Liver (tissue), 9 donors: Measurements from ENCODE around the gene RCAN2. TPM values are rescaled to one million over a fixed set of nuclear protein-coding genes. Genes with fewer than 3 reads are reported as not detected.

Experiments used
- DNase-seq: peaks from one replicate; pipeline ENCODE4 v3.0.0-alpha.2; 2017; ENCODE audit warnings: low spot score
- H3K27ac ChIP-seq, 2 donors: one replicate each; pipeline ENCODE4 v1.7.0; 2013; ENCODE audit warnings: inconsistent platforms in 2 of 2, low read length in 2 of 2, control low read depth in 1 of 2, low read depth in 1 of 2, mild to moderate bottlenecking in 1 of 2
- H3K27me3 ChIP-seq, 4 donors: one replicate each; pipeline versions ENCODE4 v1.6.1 to v1.7.0; 2013; ENCODE audit warnings: low read length in 3 of 4, inconsistent platforms in 1 of 4, mild to moderate bottlenecking in 1 of 4, moderate library complexity in 1 of 4; ENCODE audit not compliant: control insufficient read depth in 4 of 4, insufficient read depth in 4 of 4
- H3K36me3 ChIP-seq, 4 donors: one replicate each; pipeline versions ENCODE4 v1.6.1 to v1.7.0; 2013; ENCODE audit warnings: low read length in 3 of 4, mild to moderate bottlenecking in 3 of 4, low read depth in 1 of 4, moderate library complexity in 1 of 4; ENCODE audit not compliant: control insufficient read depth in 4 of 4, insufficient read depth in 3 of 4
- H3K4me1 ChIP-seq, 4 donors: one replicate each; pipeline versions ENCODE4 v1.6.1 to v1.7.0; 2013; ENCODE audit warnings: low read length in 3 of 4, mild to moderate bottlenecking in 3 of 4, moderate library complexity in 1 of 4; ENCODE audit not compliant: control insufficient read depth in 4 of 4, insufficient read depth in 4 of 4
- H3K4me3 ChIP-seq, 3 donors: one replicate each; pipeline versions ENCODE4 v1.6.1 to v1.7.0; 2013; ENCODE audit warnings: low read length in 3 of 3, control low read depth in 1 of 3, low read depth in 1 of 3, mild to moderate bottlenecking in 1 of 3
- H3K9ac ChIP-seq, 2 donors: one replicate each; pipeline ENCODE4 v1.7.0; 2013; ENCODE audit warnings: low read length in 2 of 2, mild to moderate bottlenecking in 2 of 2, moderate library complexity in 2 of 2, control low read depth in 1 of 2, low read depth in 1 of 2
- H3K9me3 ChIP-seq, 4 donors: one replicate each; pipeline versions ENCODE4 v1.6.1 to v1.7.0; 2013; ENCODE audit warnings: low read length in 3 of 4; ENCODE audit not compliant: control insufficient read depth in 4 of 4
- CTCF ChIP-seq: fragments of 150-350 bp; IDR thresholded peaks from 2 replicates; pipeline ENCODE4 v1.5.1; 2017; ENCODE audit warnings: improper control_type of control experiment, low read depth, low read length; ENCODE audit not compliant: missing input control
- FOXA1 ChIP-seq: IDR thresholded peaks from 2 replicates; pipeline ENCODE4 v1.6.1; 2016; ENCODE audit warnings: antibody characterized with exemption
- FOXA2 ChIP-seq: IDR thresholded peaks from 2 replicates; pipeline ENCODE4 v1.6.1; 2016; ENCODE audit warnings: antibody characterized with exemption
- GABPA ChIP-seq, 2 donors: IDR thresholded peaks in 1 of 2; conservative IDR thresholded peaks in 1 of 2; 2 replicates each; pipeline ENCODE4 v1.6.1; 2016; ENCODE audit warnings: antibody characterized with exemption in 2 of 2, mild to moderate bottlenecking in 1 of 2, moderate library complexity in 1 of 2
- HNF4A ChIP-seq, 2 donors: conservative IDR thresholded peaks; 2 replicates each; pipeline ENCODE4 v1.6.1; 2016; ENCODE audit warnings: antibody characterized with exemption in 2 of 2, mild to moderate bottlenecking in 2 of 2
- HNF4G ChIP-seq: IDR thresholded peaks from 2 replicates; pipeline ENCODE4 v1.6.1; 2016; ENCODE audit warnings: antibody characterized with exemption
- JUND ChIP-seq, 2 donors: IDR thresholded peaks; 2 replicates each; pipeline ENCODE4 v1.6.1; 2016; ENCODE audit warnings: antibody characterized with exemption in 2 of 2
- NR2F2 ChIP-seq: IDR thresholded peaks from 2 replicates; pipeline ENCODE4 v1.6.1; 2016; ENCODE audit warnings: antibody characterized with exemption
- RAD21 ChIP-seq, 2 donors: IDR thresholded peaks; 2 replicates each; pipeline ENCODE4 v1.6.1; 2016; ENCODE audit warnings: antibody characterized with exemption in 2 of 2, mild to moderate bottlenecking in 2 of 2
- REST ChIP-seq: IDR thresholded peaks from 2 replicates; pipeline ENCODE4 v1.6.1; 2016; ENCODE audit warnings: antibody characterized with exemption, mild to moderate bottlenecking
- RXRA ChIP-seq, 2 donors: IDR thresholded peaks; 2 replicates each; pipeline ENCODE4 v1.6.1; 2017 to 2018; ENCODE audit warnings: antibody characterized with exemption in 2 of 2, mild to moderate bottlenecking in 1 of 2
- SP1 ChIP-seq: IDR thresholded peaks from 2 replicates; pipeline ENCODE4 v1.6.1; 2018; ENCODE audit warnings: antibody characterized with exemption, mild to moderate bottlenecking
- TAF1 ChIP-seq: conservative IDR thresholded peaks from 2 replicates; pipeline ENCODE4 v1.6.1; 2016; ENCODE audit warnings: antibody characterized with exemption, mild to moderate bottlenecking
- YY1 ChIP-seq: IDR thresholded peaks from 2 replicates; pipeline ENCODE4 v1.6.1; 2016; ENCODE audit warnings: antibody characterized with exemption, mild to moderate bottlenecking
- WGBS: extraction: QIAGEN DNeasy Blood & Tissue Kit; methylation state at CpG from one replicate; pipeline ENCODE4 v1.1.7; 2013; 5-methylcytosine and 5-hydroxymethylcytosine counted together
- polyA plus RNA-seq, 2 donors: library from polyadenylated mRNA; stranded (reverse) in 1 of 2; unstranded in 1 of 2; fragments of 200-250 nt in 1 of 2; fragments of >200 nt in 1 of 2; fragmentation: Nextera tagmentation in 1 of 2; extraction: Ambion mirVana in 1 of 2; gene quantifications; one replicate each; pipeline versions ENCODE4 v1.2.1 to v1.2.3, GENCODE V29; 2013 to 2015
- total RNA-seq, 2 donors: library from RNA; depleted of rRNA; stranded (reverse); fragments of >200 nt; gene quantifications; one replicate each; pipeline ENCODE4 v1.2.3, GENCODE V29; 2014
- TF ChIP-seq, protein P1 (sequence below): IDR thresholded peaks from 2 replicates; pipeline ENCODE4 v1.6.1; 2016; ENCODE audit warnings: antibody characterized with exemption
- TF ChIP-seq, protein P2 (sequence below): IDR thresholded peaks from 2 replicates; pipeline ENCODE4 v1.6.1; 2016; ENCODE audit warnings: antibody characterized with exemption
- TF ChIP-seq, protein P3 (sequence below): IDR thresholded peaks from 2 replicates; pipeline ENCODE4 v1.6.1; 2016; ENCODE audit warnings: antibody characterized with exemption
- donor health status: healthy.
- donor health status: healthy.
- donor health status: healthy.
- donor health status: healthy.
- donor health status: healthy.

Gene RCAN2
- total and polyA plus RNA-seq, 4 donors = 0.19 to 8.2 (median 2.4) TPM

- TF ChIP-seq FOXA2 = no peak
- no peak for TF ChIP-seq TAF1
- TF ChIP-seq, protein P1, sequence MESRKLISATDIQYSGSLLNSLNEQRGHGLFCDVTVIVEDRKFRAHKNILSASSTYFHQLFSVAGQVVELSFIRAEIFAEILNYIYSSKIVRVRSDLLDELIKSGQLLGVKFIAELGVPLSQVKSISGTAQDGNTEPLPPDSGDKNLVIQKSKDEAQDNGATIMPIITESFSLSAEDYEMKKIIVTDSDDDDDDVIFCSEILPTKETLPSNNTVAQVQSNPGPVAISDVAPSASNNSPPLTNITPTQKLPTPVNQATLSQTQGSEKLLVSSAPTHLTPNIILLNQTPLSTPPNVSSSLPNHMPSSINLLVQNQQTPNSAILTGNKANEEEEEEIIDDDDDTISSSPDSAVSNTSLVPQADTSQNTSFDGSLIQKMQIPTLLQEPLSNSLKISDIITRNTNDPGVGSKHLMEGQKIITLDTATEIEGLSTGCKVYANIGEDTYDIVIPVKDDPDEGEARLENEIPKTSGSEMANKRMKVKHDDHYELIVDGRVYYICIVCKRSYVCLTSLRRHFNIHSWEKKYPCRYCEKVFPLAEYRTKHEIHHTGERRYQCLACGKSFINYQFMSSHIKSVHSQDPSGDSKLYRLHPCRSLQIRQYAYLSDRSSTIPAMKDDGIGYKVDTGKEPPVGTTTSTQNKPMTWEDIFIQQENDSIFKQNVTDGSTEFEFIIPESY = no peak
- TF ChIP-seq, protein P2, sequence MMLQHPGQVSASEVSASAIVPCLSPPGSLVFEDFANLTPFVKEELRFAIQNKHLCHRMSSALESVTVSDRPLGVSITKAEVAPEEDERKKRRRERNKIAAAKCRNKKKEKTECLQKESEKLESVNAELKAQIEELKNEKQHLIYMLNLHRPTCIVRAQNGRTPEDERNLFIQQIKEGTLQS = no peak
- TF ChIP-seq SP1 = no peak
- no peak for TF ChIP-seq NR2F2
- TF ChIP-seq REST = no peak
- TF ChIP-seq GABPA (IDR thresholded peaks at IDR 0.05 in 1 of 2, conservative IDR thresholded peaks at IDR 0.05 in 1 of 2) = no peak
- TF ChIP-seq RXRA (IDR thresholded peaks at IDR 0.05) = no peak
- TF ChIP-seq, protein P3, sequence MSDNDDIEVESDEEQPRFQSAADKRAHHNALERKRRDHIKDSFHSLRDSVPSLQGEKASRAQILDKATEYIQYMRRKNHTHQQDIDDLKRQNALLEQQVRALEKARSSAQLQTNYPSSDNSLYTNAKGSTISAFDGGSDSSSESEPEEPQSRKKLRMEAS = no peak
- TF ChIP-seq YY1 = no peak
- TF ChIP-seq FOXA1 = no peak
- no peak for TF ChIP-seq CTCF
- TF ChIP-seq HNF4G = no peak
- no peak for DNase-seq
- no peaks in the 10 kb centered on the region for H3K27me3 ChIP-seq
- H3K4me1 ChIP-seq = no peaks in the 10 kb centered on the region
- no peak overlapping the region for H3K9ac ChIP-seq
- no peak overlapping the region for H3K27ac ChIP-seq
- no peaks in the 10 kb centered on the region for H3K36me3 ChIP-seq
- no peak overlapping the region for H3K4me3 ChIP-seq
- WGBS = 94% methylated on average over 1 of the region's 1 CpG
- H3K9me3 ChIP-seq = no peaks in the 10 kb centered on the region
Observed at GRCh38 chr6:46254331-46254730, 236.9 kb downstream of the RCAN2 start.

DNA sequence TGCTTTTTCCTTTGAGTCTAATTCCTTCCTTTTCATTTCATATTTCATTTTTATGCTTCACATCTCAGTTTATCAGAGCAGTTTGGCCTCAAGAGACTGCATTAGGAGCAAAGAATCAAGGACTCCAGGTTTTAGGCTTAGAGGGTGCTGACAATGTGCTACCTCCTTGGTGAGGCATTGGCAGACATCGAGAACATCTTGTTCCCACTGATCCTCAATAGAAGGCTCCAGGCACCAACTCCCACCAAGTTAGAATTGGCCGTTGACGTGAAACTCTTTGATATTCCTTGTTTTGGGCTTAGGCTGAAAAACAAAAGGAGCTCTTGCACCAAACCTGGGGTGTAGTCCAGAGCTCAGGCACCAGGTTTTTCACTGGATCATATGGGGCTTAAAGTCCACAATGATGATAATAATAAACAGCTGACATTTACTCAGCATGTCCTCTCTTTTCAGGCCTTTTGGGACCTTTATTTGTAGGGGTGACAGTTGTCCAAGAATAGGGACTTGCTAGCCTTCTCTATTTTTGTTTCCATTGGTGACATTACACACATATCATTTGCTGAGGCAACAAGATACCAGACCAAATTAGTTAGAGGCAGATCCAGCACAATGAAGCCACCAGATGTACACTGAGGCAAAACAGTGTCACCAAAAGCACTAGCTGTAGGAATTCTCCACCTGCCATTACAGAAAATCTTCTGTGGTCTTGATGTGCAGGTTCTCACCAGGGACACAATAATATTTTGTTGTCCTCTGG lies 239.5 kb downstream of the RCAN2 start:
- Histone ChIP-seq H3K4me3 (no peak overlapping the region), H3K27me3 (no peaks in the 10 kb centered on the region), H3K9me3 (no peaks in the 10 kb centered on the region)
- TF ChIP-seq HNF4G = no peak
- no peak for TF ChIP-seq SP1
- no peak for TF ChIP-seq FOXA1
- TF ChIP-seq, protein P3 = no peak
- no peak for TF ChIP-seq FOXA2
- no peak for TF ChIP-seq JUND (IDR thresholded peaks at IDR 0.05)
- TF ChIP-seq RXRA (IDR thresholded peaks at IDR 0.05) = no peak
- no peak for TF ChIP-seq TAF1
- TF ChIP-seq RAD21 (IDR thresholded peaks at IDR 0.05) = no peak
- TF ChIP-seq HNF4A (conservative IDR thresholded peaks at IDR 0.05) = no peak
- no peak for TF ChIP-seq CTCF

More for the DNA sequence above, 239.5 kb downstream of the RCAN2 start:
- WGBS = 94% methylated on average over 3 of the region's 3 CpGs
- Histone ChIP-seq H3K4me1 (no peaks in the 10 kb centered on the region), H3K9ac (no peak overlapping the region), H3K36me3 (no peaks in the 10 kb centered on the region), H3K27ac (no peak overlapping the region)
- no peak for DNase-seq
